Measurements from ENCODE around the gene FUS. TPM values are rescaled to one million over a fixed set of nuclear protein-coding genes. Genes with fewer than 3 reads are reported as not detected.
A peak's percentile ranks its signal among the peaks of the same experiment; 100 is the strongest.

The FUS gene
- total RNA-seq, 4 donors from 2014 or later, result 30.2 to 97.8 (median 55.1) TPM

- 92 to 100% methylated on average over 1 of the region's 1 CpG for WGBS, 2 donors
- peaks cover 16 to 65% (median 23%) of the 10 kb centered on the region in 4 donors for H3K27me3 ChIP-seq
- intact Hi-C loops (cut with DNase I), result no loop called here
Measured at GRCh38 chr16:31213342-31213741, 33.4 kb downstream of the FUS start.

GRCh38 chr16:31213877-31214707 lies 34.2 kb downstream of the FUS start, which contains the start of gene TRIM72:
Gene TRIM72, plus strand, starts transcription at chr16:31214119. Its CDS starts 620 bp downstream, at chr16:31214739.
- intact Hi-C loops (cut with DNase I), result no loop called here
- peaks cover 16 to 71% (median 24%) of the 10 kb centered on the region in 4 donors for H3K27me3 ChIP-seq
- WGBS, 2 donors, result 70 to 89% methylated on average over 4 to 10 of the region's 25 CpGs

More at GRCh38 chr16:31213342-31213741, 33.4 kb downstream of the FUS start:
- no peaks in the 10 kb centered on the region for H3K9me3 ChIP-seq
- no peak overlapping the region for H3K4me3 ChIP-seq
- no peak overlapping the region for H3K27ac ChIP-seq
- H3K4me1 ChIP-seq, result peaks cover 24 to 52% (median 28%) of the 10 kb centered on the region in 3 donors
- H3K36me3 ChIP-seq, result no peaks in the 10 kb centered on the region
- no peak for DNase-seq
- no peak for TF ChIP-seq POLR2A (IDR thresholded peaks at IDR 0.05)
- no peak for TF ChIP-seq CTCF (IDR thresholded peaks at IDR 0.05)

GRCh38 chr16:31214708-31215286 lies 34.9 kb downstream of the FUS start:
- H3K4me3 ChIP-seq, result peak overlapping the region; percentile 8 to 70 (median 36)
- 8% methylated on average over 2 of the region's 58 CpGs; no CpG with 5 or more reads in 1 of the 2 donors for WGBS, 2 donors
- no peak for DNase-seq
- no peaks in the 10 kb centered on the region for H3K9me3 ChIP-seq
- H3K27ac ChIP-seq, result no peak overlapping the region
- intact Hi-C loops (cut with DNase I), result no loop called here
- no peaks in the 10 kb centered on the region for H3K36me3 ChIP-seq
- peaks cover 16 to 78% (median 24%) of the 10 kb centered on the region in 4 donors for H3K27me3 ChIP-seq
- peaks cover 24 to 37% (median 28%) of the 10 kb centered on the region in 3 donors for H3K4me1 ChIP-seq
- TF ChIP-seq POLR2A (IDR thresholded peaks at IDR 0.05), result no peak
- no peak for TF ChIP-seq CTCF (IDR thresholded peaks at IDR 0.05)

More at GRCh38 chr16:31213877-31214707, 34.2 kb downstream of the FUS start, which contains the start of gene TRIM72:
- peak within 1 kb of the TSS in 1 of 4 donors; percentile 9 for H3K27ac ChIP-seq
- TF ChIP-seq CTCF (IDR thresholded peaks at IDR 0.05), result no peak
- TF ChIP-seq POLR2A (IDR thresholded peaks at IDR 0.05), result no peak
- DNase-seq, result no peak
- H3K36me3 ChIP-seq, result no peaks in the 10 kb centered on the region
- H3K4me3 ChIP-seq, result peak within 1 kb of the TSS in 3 of 4 donors; percentile 27 to 70 (median 45)
- H3K9me3 ChIP-seq, result no peaks in the 10 kb centered on the region
- peaks cover 24 to 44% (median 28%) of the 10 kb centered on the region in 3 donors for H3K4me1 ChIP-seq

GRCh38 chr16:31215287-31216162 lies 35.6 kb downstream of the FUS start:
- no peaks in the 10 kb centered on the region for H3K9me3 ChIP-seq
- intact Hi-C loops (cut with DNase I), result no loop called here
- H3K27ac ChIP-seq, result no peak overlapping the region
- peaks cover 16 to 84% (median 24%) of the 10 kb centered on the region in 4 donors for H3K27me3 ChIP-seq
- H3K4me3 ChIP-seq, result peak overlapping the region; percentile 8 to 70 (median 36)
- no peaks in the 10 kb centered on the region for H3K36me3 ChIP-seq
- WGBS, 2 donors, result 2 to 3% methylated on average over 11 to 34 of the region's 63 CpGs
- no peak for TF ChIP-seq CTCF (IDR thresholded peaks at IDR 0.05)
- no peak for TF ChIP-seq POLR2A (IDR thresholded peaks at IDR 0.05)
- peaks cover 24 to 30% (median 28%) of the 10 kb centered on the region in 3 donors for H3K4me1 ChIP-seq
- no peak for DNase-seq
